HCT116 (cell line): ENCODE data around the gene ATP8B3. TPM values are rescaled to one million over a fixed set of nuclear protein-coding genes. Genes with fewer than 3 reads are reported as not detected.

Experiments
- ATAC-seq: fragments of 200-7000 bp; cut with Tn5 transposase; 2 replicates; pipeline ENCODE4 v1.9.1; 2020; ENCODE audit warnings: mild to moderate bottlenecking, moderate library complexity
- BruUV-seq: library from RNA; stranded (reverse); fragments of 400-500 nt; replicated peaks from 2 replicates; lab custom pipeline; 2021; lab: Mats Ljungman, UMichigan
- CTCF ChIA-PET: fragments of 300-600 bp; sonication (Branson Sonifier 250); formaldehyde crosslinking; loops from one replicate; lab custom pipeline; 2021; ENCODE audit warnings: antibody characterized with exemption; lab: Charles Lee
- POLR2A ChIA-PET: fragments of 300-600, 350-600 bp; sonication (Branson Sonifier 250); formaldehyde crosslinking; loops from one replicate; lab custom pipeline; 2021; ENCODE audit warnings: antibody characterized with exemption; lab: Charles Lee
- RAD21 ChIA-PET, 2 experiments: fragments of 300-600 bp; sonication (Branson Sonifier 250); formaldehyde crosslinking; loops; one replicate each; lab custom pipeline; 2023; ENCODE audit warnings: low total read pairs in 2 of 2; ENCODE audit not compliant: uncharacterized antibody in 2 of 2, unreplicated experiment in 2 of 2, low non-redundant PET in 1 of 2; lab: Charles Lee
- DNase-seq: peaks from one replicate; pipeline ENCODE4 v3.0.0-alpha.2; 2010; ENCODE audit warnings: low read depth, low spot score
- H2AFZ ChIP-seq: fragments of 200-600 bp; shearing (Covaris generic), sonication (generic); 2 replicates; pipeline ENCODE4 v1.6.1; 2017; ENCODE audit warnings: low read depth, mixed run types, mixed read lengths, antibody characterized with exemption, low read length; ENCODE audit not compliant: poor library complexity, severe bottlenecking
- H3K27ac ChIP-seq: 2 replicates; pipeline ENCODE4 v1.5.1; 2012; ENCODE audit warnings: low read depth, low read length
- H3K27me3 ChIP-seq: fragments of 200-600 bp; sonication (generic); 2 replicates; pipeline ENCODE4 v1.6.1; 2016; ENCODE audit warnings: mixed run types, low read length, mixed read lengths; ENCODE audit not compliant: insufficient read depth
- H3K36me3 ChIP-seq, 2 experiments: fragments of 200-500 bp in 1 of 2; fragments of 200-600 bp in 1 of 2; sonication (Bioruptor generic) in 1 of 2; sonication (generic) in 1 of 2; 2 replicates each; pipeline versions ENCODE4 v1.5.1 to v1.6.1; 2014 to 2016; ENCODE audit warnings: low read length in 2 of 2, inconsistent platforms in 1 of 2, mixed read lengths in 1 of 2, mixed run types in 1 of 2; ENCODE audit not compliant: insufficient read depth in 2 of 2, control insufficient read depth in 1 of 2
- H3K4me1 ChIP-seq, 2 experiments: fragments of 200-600 bp in 1 of 2; sonication (generic) in 1 of 2; 2 replicates each; pipeline versions ENCODE4 v1.5.1 to v1.6.1; 2012 to 2017; ENCODE audit warnings: low read length in 2 of 2, inconsistent platforms in 1 of 2, mild to moderate bottlenecking in 1 of 2, mixed read lengths in 1 of 2, mixed run types in 1 of 2, moderate library complexity in 1 of 2; ENCODE audit not compliant: insufficient read depth in 2 of 2, control insufficient read depth in 1 of 2
- H3K4me2 ChIP-seq: fragments of 200-600 bp; sonication (generic); 2 replicates; pipeline ENCODE4 v1.6.1; 2017; ENCODE audit warnings: mixed run types, low read length, mixed read lengths
- H3K4me3 ChIP-seq, 2 experiments: fragments of 200-600 bp in 1 of 2; sonication (generic) in 1 of 2; replicated peaks in 1 of 2; 2 replicates each; pipeline ENCODE4 v1.5.1; 2011 to 2016; ENCODE audit warnings: low read length in 2 of 2, control low read depth in 1 of 2, low read depth in 1 of 2, mild to moderate bottlenecking in 1 of 2, mixed read lengths in 1 of 2, mixed run types in 1 of 2
- H3K79me2 ChIP-seq: fragments of 200-600 bp; sonication (generic); 2 replicates; pipeline ENCODE4 v1.6.1; 2017; ENCODE audit warnings: mild to moderate bottlenecking, mixed run types, low read length, moderate library complexity, mixed read lengths; ENCODE audit not compliant: insufficient read depth
- H3K9ac ChIP-seq: fragments of 200-600 bp; sonication (generic); 2 replicates; pipeline ENCODE4 v1.6.1; 2016; ENCODE audit warnings: low read length, mixed read lengths
- H3K9me2 ChIP-seq: fragments of 200-600 bp; sonication (generic), shearing (Covaris generic); 2 replicates; pipeline ENCODE4 v1.6.1; 2017; ENCODE audit warnings: mixed run types, mild to moderate bottlenecking, moderate library complexity; ENCODE audit not compliant: insufficient read depth
- H3K9me3 ChIP-seq, 2 experiments: fragments of 200-500 bp in 1 of 2; fragments of 200-600 bp in 1 of 2; sonication (Bioruptor generic) in 1 of 2; sonication (generic) in 1 of 2; 2 replicates each; pipeline ENCODE4 v1.6.1; 2014 to 2017; ENCODE audit warnings: low read length in 2 of 2, mixed read lengths in 2 of 2, inconsistent platforms in 1 of 2, low read depth in 1 of 2, mild to moderate bottlenecking in 1 of 2, mixed run types in 1 of 2, moderate library complexity in 1 of 2; ENCODE audit not compliant: control insufficient read depth in 1 of 2, insufficient read depth in 1 of 2
- H4K20me1 ChIP-seq: fragments of 200-600 bp; sonication (generic), shearing (Covaris generic); 2 replicates; pipeline ENCODE4 v1.6.1; 2017; ENCODE audit warnings: mixed run types, mild to moderate bottlenecking, moderate library complexity; ENCODE audit not compliant: insufficient read depth
- CBX3 ChIP-seq: IDR thresholded peaks from 2 replicates; pipeline ENCODE4 v1.6.1; 2012; ENCODE audit warnings: low read depth
- CEBPB ChIP-seq: IDR thresholded peaks from 2 replicates; pipeline ENCODE4 v1.6.1; 2012; ENCODE audit warnings: low read depth
- ELF1 ChIP-seq: IDR thresholded peaks from 2 replicates; pipeline ENCODE4 v1.6.1; 2012; ENCODE audit warnings: low read depth, borderline replicate concordance
- FOSL1 ChIP-seq: IDR thresholded peaks from 2 replicates; pipeline ENCODE4 v1.6.1; 2012; ENCODE audit warnings: low read depth
- JUND ChIP-seq: IDR thresholded peaks from 2 replicates; pipeline ENCODE4 v1.6.1; 2012
- POLR2A ChIP-seq: IDR thresholded peaks from 2 replicates; pipeline ENCODE4 v1.7.0; 2011; ENCODE audit warnings: borderline replicate concordance; ENCODE audit not compliant: insufficient read depth, insufficient read length; ENCODE audit errors: extremely low read depth
- RAD21 ChIP-seq: IDR thresholded peaks from 2 replicates; pipeline ENCODE4 v1.6.1; 2012; ENCODE audit warnings: low read depth, mild to moderate bottlenecking
- SIN3A ChIP-seq: IDR thresholded peaks from 2 replicates; pipeline ENCODE4 v1.6.1; 2012; ENCODE audit warnings: low read depth
- TCF7L2 ChIP-seq: IDR thresholded peaks from 2 replicates; pipeline ENCODE4 v1.7.0; 2011; ENCODE audit warnings: borderline replicate concordance, inconsistent platforms; ENCODE audit not compliant: insufficient read depth, insufficient read length; ENCODE audit errors: extremely low read depth
- YY1 ChIP-seq: IDR thresholded peaks from 2 replicates; pipeline ENCODE4 v1.6.1; 2011; ENCODE audit warnings: low read length, low read depth, moderate library complexity, mild to moderate bottlenecking; ENCODE audit not compliant: insufficient replicate concordance; ENCODE audit errors: extremely low read depth
- ZNF274 ChIP-seq: fragments of 200-500 bp; sonication (Bioruptor generic); IDR thresholded peaks from 2 replicates; pipeline ENCODE4 v1.6.1; 2014; ENCODE audit warnings: mild to moderate bottlenecking, low read depth, low read length, inconsistent platforms
- intact Hi-C: fragments of 100-400 bp; cut with micrococcal nuclease; formaldehyde crosslinking; loops from 2 replicates; pipeline ENCODE4 v1.10.0; 2022
- total RNA-seq: library from RNA; stranded (reverse); gene quantifications from one replicate; pipeline ENCODE4 v1.2.1, GENCODE V29; 2021; ENCODE audit not compliant: unreplicated experiment
- TF ChIP-seq, protein P1 (sequence below): IDR thresholded peaks from 2 replicates; pipeline ENCODE4 v1.6.1; 2012
- TF ChIP-seq, protein P2 (sequence below): IDR thresholded peaks from 2 replicates; pipeline ENCODE4 v1.6.1; 2012
- TF ChIP-seq, protein P3 (sequence below): IDR thresholded peaks from 2 replicates; pipeline ENCODE4 v1.6.1; 2011; ENCODE audit warnings: mild to moderate bottlenecking, low read length, moderate library complexity; ENCODE audit not compliant: insufficient replicate concordance; ENCODE audit errors: extremely low read depth

The ATP8B3 gene
- total RNA-seq, 1 experiment from 2014 or later, result 17.0 TPM

DNA sequence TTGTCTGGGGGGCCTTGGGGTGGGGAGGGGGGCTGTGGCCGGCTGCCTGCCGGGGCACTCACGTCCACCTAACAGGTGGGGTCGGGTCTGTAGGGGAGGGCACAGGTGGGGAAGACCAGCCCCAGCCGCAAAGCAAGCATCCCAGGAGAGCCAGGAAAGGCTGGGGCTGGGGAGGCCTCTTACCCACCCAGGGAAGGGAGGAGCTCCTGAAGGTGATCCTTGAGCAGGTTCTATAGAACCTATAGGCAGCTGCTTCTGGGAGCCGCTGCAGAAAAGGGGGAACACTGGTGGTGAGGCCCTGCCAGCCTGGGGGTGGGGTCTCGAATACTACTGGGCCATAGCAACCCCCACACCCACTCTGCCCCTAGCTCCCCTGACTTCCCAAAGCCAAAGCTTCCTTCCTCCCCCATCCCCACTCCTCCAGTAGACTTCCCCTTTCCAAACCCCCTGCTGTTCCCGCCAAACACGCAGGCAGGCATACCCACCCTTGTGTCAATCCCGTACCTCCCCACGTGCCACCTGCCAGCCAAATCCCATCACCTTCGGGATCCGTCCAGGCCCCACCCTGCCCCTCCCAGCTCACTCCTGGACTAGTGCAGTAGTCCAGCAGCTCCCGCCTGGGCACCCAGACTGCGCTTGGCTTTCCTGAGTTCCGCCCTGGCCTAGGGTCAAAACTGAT, 45.7 kb upstream of the ATP8B3 start:
- Histone ChIP-seq H3K9ac (peak overlapping the region; percentile 52), H3K79me2 (peaks cover 99% of the 10 kb centered on the region), H3K4me3 (peak overlapping the region; percentile 4 to 37; a peak in 2 of 4 replicates), H3K9me3 (no peaks in the 10 kb centered on the region), H3K36me3 (peaks cover 0 to 12% of the 10 kb centered on the region in 2 experiments; a peak in 1 of 4 replicates), H3K4me1 (peaks cover 79 to 91% of the 10 kb centered on the region in 2 experiments), H3K9me2 (no peaks in the 10 kb centered on the region), H3K4me2 (peak overlapping the region; percentile 91), H2AFZ (no peak overlapping the region), H3K27me3 (no peaks in the 10 kb centered on the region), H3K27ac (peak overlapping the region; percentile 62), H4K20me1 (peaks cover 7% of the 10 kb centered on the region; the same call in 1 of the 2 replicates)
- ATAC-seq (no peak), DNase-seq (no peak)
- POLR2A ChIA-PET, result interaction anchor here (0.6 to 1.4 kb wide), 2 partner anchors 9 to 17 kb away, joined by 3 read pairs; partner anchors contain the start of gene REXO1
- CTCF ChIA-PET, result interaction anchor here (0.8 to 1.4 kb wide), 2 partner anchors 9 to 19 kb away, joined by 3 to 4 read pairs; no protein-coding TSS in a partner anchor
- no TSS peak for BruUV-seq
- intact Hi-C loops, result no loop called here
- TF ChIP-seq CBX3 (no peak), CEBPB (no peak), ELF1 (no peak), JUND (no peak), TCF7L2 (no peak), YY1 (no peak), SIN3A (no peak), POLR2A (no peak), RAD21 (no peak), FOSL1 (no peak), ZNF274 (no peak)
- TF ChIP-seq, protein P1, sequence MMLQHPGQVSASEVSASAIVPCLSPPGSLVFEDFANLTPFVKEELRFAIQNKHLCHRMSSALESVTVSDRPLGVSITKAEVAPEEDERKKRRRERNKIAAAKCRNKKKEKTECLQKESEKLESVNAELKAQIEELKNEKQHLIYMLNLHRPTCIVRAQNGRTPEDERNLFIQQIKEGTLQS, result no peak
- TF ChIP-seq, protein P2, sequence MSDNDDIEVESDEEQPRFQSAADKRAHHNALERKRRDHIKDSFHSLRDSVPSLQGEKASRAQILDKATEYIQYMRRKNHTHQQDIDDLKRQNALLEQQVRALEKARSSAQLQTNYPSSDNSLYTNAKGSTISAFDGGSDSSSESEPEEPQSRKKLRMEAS, result no peak
- TF ChIP-seq, protein P3, sequence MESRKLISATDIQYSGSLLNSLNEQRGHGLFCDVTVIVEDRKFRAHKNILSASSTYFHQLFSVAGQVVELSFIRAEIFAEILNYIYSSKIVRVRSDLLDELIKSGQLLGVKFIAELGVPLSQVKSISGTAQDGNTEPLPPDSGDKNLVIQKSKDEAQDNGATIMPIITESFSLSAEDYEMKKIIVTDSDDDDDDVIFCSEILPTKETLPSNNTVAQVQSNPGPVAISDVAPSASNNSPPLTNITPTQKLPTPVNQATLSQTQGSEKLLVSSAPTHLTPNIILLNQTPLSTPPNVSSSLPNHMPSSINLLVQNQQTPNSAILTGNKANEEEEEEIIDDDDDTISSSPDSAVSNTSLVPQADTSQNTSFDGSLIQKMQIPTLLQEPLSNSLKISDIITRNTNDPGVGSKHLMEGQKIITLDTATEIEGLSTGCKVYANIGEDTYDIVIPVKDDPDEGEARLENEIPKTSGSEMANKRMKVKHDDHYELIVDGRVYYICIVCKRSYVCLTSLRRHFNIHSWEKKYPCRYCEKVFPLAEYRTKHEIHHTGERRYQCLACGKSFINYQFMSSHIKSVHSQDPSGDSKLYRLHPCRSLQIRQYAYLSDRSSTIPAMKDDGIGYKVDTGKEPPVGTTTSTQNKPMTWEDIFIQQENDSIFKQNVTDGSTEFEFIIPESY, result no peak
- RAD21 ChIA-PET, result no interaction called here
